ENCODE results near the gene PTPRN2. TPM values are rescaled to one million over a fixed set of nuclear protein-coding genes. Genes with fewer than 3 reads are reported as not detected.

PTPRN2 gene
- total and polyA plus RNA-seq, 2 experiments from 2014 or later: 0.28 TPM; not detected in 1

DNA sequence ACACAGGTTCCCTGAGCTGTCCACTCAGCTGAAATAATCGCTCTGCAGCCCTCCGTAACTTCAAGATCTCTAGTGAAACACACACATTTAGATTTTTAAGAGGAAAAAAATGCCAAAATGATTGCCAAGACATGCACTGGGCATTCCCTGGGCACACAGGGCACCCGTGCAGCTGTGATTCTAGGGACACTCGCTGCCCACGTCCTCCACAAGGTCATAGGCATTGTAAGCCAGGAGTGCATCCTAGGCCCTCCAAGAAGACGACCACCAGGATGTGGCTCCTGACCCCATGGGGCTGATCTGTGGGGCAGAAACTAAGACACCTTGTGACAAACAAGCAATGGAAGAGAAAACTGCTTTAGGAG, 563.3 kb downstream of the PTPRN2 start:
- Histone ChIP-seq H3K27ac (no peak overlapping the region), H3K27me3 (no peaks in the 10 kb centered on the region), H3K4me3 (no peak overlapping the region), H3K9me3 (ENCODE audit: low read depth) (no peaks in the 10 kb centered on the region), H3K4me1 (ENCODE audit: low read depth) (no peaks in the 10 kb centered on the region), H3K36me3 (no peaks in the 10 kb centered on the region)
- TF ChIP-seq, protein P1, sequence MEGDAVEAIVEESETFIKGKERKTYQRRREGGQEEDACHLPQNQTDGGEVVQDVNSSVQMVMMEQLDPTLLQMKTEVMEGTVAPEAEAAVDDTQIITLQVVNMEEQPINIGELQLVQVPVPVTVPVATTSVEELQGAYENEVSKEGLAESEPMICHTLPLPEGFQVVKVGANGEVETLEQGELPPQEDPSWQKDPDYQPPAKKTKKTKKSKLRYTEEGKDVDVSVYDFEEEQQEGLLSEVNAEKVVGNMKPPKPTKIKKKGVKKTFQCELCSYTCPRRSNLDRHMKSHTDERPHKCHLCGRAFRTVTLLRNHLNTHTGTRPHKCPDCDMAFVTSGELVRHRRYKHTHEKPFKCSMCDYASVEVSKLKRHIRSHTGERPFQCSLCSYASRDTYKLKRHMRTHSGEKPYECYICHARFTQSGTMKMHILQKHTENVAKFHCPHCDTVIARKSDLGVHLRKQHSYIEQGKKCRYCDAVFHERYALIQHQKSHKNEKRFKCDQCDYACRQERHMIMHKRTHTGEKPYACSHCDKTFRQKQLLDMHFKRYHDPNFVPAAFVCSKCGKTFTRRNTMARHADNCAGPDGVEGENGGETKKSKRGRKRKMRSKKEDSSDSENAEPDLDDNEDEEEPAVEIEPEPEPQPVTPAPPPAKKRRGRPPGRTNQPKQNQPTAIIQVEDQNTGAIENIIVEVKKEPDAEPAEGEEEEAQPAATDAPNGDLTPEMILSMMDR (IDR thresholded peaks at IDR 0.05; ENCODE audit: low read depth, low read length): no peak
- no peak for DNase-seq (ENCODE audit: low read depth in 1 of 2, low spot score in 1 of 2)

DNA sequence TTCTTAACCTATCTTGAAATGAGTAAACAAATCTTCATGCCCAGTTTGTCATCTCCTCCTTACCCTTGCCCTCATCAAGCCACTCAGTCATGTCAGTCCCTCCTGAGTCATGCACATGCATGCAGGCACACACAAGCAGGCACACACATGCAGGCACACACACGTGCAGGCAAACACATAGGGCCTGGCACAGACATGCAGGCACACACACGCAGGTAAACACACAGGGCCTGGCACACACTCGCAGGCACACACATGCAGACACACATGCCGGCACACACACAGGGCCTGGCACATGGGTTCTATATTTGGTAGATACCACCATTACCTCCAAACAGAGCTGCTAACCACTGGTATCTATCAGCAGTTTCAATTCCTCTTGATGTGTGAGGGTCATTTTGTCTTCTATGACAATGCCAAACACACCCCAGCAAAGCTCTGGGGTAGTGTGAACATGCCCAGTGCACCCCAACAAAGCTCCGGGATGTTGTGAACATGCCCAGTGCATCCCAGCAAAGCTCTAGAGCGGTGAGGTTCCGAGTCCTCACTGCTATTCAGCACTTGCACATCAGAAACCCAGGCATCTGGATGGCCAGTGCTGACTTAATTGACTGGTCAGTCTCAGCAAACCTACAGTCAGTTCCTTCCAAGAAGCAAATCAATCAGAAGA, 563.8 kb downstream of the PTPRN2 start:
- Histone ChIP-seq H3K27me3 (no peaks in the 10 kb centered on the region), H3K27ac (no peak overlapping the region), H3K9me3 (ENCODE audit: low read depth) (no peaks in the 10 kb centered on the region), H3K36me3 (no peaks in the 10 kb centered on the region), H3K4me3 (no peak overlapping the region), H3K4me1 (ENCODE audit: low read depth) (no peaks in the 10 kb centered on the region)
- TF ChIP-seq, protein P1 (IDR thresholded peaks at IDR 0.05; ENCODE audit: low read depth, low read length): no peak
- no peak for DNase-seq (ENCODE audit: low read depth in 1 of 2, low spot score in 1 of 2)

DNA sequence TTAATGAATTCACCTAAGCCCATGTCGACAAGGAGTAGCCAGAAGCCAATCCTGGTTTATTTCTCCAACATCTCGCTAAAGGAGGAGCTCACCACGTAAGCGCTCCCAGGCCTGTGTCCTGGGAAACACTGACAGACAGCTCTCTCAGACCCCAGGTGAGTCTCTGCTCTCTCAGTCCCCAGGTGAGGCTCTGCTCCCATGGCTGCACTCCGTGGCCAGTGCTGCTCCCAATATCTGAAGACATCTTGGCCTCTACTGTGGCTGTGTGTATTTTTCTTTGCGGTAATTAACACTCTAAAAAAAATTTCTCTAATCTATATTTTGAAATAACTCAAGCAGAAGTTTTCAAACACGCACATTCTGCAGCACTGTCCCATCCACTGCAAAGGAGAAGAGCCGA, 564.5 kb downstream of the PTPRN2 start:
- Histone ChIP-seq H3K36me3 (no peaks in the 10 kb centered on the region), H3K4me3 (no peak overlapping the region), H3K4me1 (ENCODE audit: low read depth) (no peaks in the 10 kb centered on the region), H3K27me3 (no peaks in the 10 kb centered on the region), H3K27ac (no peak overlapping the region), H3K9me3 (ENCODE audit: low read depth) (no peaks in the 10 kb centered on the region)
- TF ChIP-seq, protein P1 (IDR thresholded peaks at IDR 0.05; ENCODE audit: low read depth, low read length): no peak
- DNase-seq (ENCODE audit: low read depth in 1 of 2, low spot score in 1 of 2): no peak

DNA sequence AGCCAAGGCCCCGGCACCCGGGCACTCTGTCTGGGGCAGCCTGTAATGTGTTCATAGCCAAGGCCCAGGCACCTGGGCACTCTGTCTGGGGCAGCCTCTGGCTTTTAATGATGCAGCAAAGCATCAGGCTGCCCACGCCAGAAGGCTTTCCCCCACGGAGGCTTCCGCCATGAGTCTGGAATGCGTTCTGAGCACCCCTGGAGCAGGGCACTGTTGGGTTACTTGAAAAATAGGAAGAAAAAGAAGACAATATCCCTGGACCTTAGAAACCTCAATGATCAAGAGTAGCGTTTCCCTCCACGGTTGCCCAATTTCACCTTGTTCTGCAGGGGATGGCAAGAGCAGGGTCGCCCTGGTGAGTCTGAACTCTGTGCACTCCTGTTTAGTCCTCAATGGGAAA, 565.0 kb downstream of the PTPRN2 start:
- Histone ChIP-seq H3K27ac (no peak overlapping the region), H3K4me3 (no peak overlapping the region), H3K4me1 (ENCODE audit: low read depth) (no peaks in the 10 kb centered on the region), H3K27me3 (no peaks in the 10 kb centered on the region), H3K9me3 (ENCODE audit: low read depth) (no peaks in the 10 kb centered on the region), H3K36me3 (no peaks in the 10 kb centered on the region)
- DNase-seq (ENCODE audit: low read depth in 1 of 2, low spot score in 1 of 2): no peak
- TF ChIP-seq, protein P1 (IDR thresholded peaks at IDR 0.05; ENCODE audit: low read depth, low read length): no peak

DNA sequence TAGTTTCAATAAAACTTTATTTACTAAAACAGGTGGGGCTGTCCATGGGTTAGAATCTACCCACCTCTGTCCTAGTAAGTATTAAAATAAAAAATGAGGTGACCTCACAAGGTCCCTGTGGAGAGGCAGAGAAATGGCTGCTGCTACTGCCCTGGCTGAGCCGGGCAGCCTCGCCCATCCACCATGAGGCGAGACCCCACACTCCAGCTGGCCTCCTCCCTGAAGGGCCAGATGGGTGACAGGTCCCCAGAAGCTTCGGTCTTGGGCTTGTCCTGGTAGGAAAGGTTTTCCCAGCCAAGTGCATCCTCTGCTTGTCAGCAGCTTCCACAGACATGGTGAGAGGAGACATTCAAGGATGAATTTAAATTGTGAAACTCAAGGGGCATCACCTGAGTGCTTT, 565.8 kb downstream of the PTPRN2 start:
- DNase-seq (ENCODE audit: low read depth in 1 of 2, low spot score in 1 of 2): no peak
- H3K4me1 ChIP-seq (ENCODE audit: low read depth): peaks cover 3% of the 10 kb centered on the region
- no peak overlapping the region for H3K4me3 ChIP-seq
- H3K27me3 ChIP-seq: no peaks in the 10 kb centered on the region
- no peak overlapping the region for H3K27ac ChIP-seq
- TF ChIP-seq, protein P1 (IDR thresholded peaks at IDR 0.05; ENCODE audit: low read depth, low read length): no peak
- no peaks in the 10 kb centered on the region for H3K36me3 ChIP-seq
- H3K9me3 ChIP-seq (ENCODE audit: low read depth): no peaks in the 10 kb centered on the region

Measured in cardiac muscle cell (in vitro differentiated cells and primary cell).